GM19324 (cell line): Measurements from ENCODE around the gene TPRA1.

Experiments used
- ATAC-seq: cut with Tn5 transposase; IDR thresholded peaks from one replicate; pipeline ENCODE4 v1.9.1; 2021; ENCODE audit warnings: mild to moderate bottlenecking, moderate library complexity; ENCODE audit not compliant: unreplicated experiment, low FRiP score

TPRA1 gene

GRCh38 chr3:127593178-127593577, 2.6 kb upstream of the TPRA1 start:
- no peak for ATAC-seq

GRCh38 chr3:127590282-127590592, 296 bp downstream of the TPRA1 start:
- peak; percentile 36 for ATAC-seq

- peak; percentile 22 for ATAC-seq
Observed at GRCh38 chr3:127589600-127590281, 792 bp downstream of the TPRA1 start.

GRCh38 chr3:127588806-127589577, 1.5 kb downstream of the TPRA1 start:
- ATAC-seq = no peak

GRCh38 chr3:127587876-127588275, 2.7 kb downstream of the TPRA1 start:
- ATAC-seq = no peak

GRCh38 chr3:127585813-127586413, 4.6 kb downstream of the TPRA1 start:
- ATAC-seq = no peak

GRCh38 chr3:127585163-127585812, 5.2 kb downstream of the TPRA1 start:
- no peak for ATAC-seq

GRCh38 chr3:127584734-127585133, 5.8 kb downstream of the TPRA1 start:
- ATAC-seq = no peak

- ATAC-seq = no peak
Observed at GRCh38 chr3:127580327-127581060, 10.0 kb downstream of the TPRA1 start.

GRCh38 chr3:127578802-127579201, 11.7 kb downstream of the TPRA1 start:
- no peak for ATAC-seq

GRCh38 chr3:127578168-127578567, 12.4 kb downstream of the TPRA1 start:
- no peak for ATAC-seq

GRCh38 chr3:127577448-127577847, 13.1 kb downstream of the TPRA1 start:
- no peak for ATAC-seq

GRCh38 chr3:127574880-127575878, 15.4 kb downstream of the TPRA1 start:
- peak; percentile 62 for ATAC-seq

GRCh38 chr3:127573912-127574311, 16.6 kb downstream of the TPRA1 start:
- no peak for ATAC-seq

- no peak for ATAC-seq
Observed at GRCh38 chr3:127573401-127573800, 17.1 kb downstream of the TPRA1 start.

GRCh38 chr3:127572735-127573134, 17.8 kb downstream of the TPRA1 start:
- no peak for ATAC-seq

- no peak for ATAC-seq
Observed at GRCh38 chr3:127572186-127572585, 18.3 kb downstream of the TPRA1 start.

- ATAC-seq = no peak
Observed at GRCh38 chr3:127570520-127570919, 20.0 kb downstream of the TPRA1 start.

- ATAC-seq = no peak
Observed at GRCh38 chr3:127569160-127569559, 21.4 kb downstream of the TPRA1 start.
